NCI-H1092 treated with DMSO at 0.1 percent for 48 hours (cell line): ENCODE results near the gene KLC4.
"Not testable (repeated sequence)": the region's sequence is repeated elsewhere in the genome, so short reads cannot be mapped to it uniquely, and the experiment has no call there.

Experiments
- DNase-seq: peaks from one replicate; lab custom pipeline; 2025; lab: John Stamatoyannopoulos, UW

The KLC4 gene

GRCh38 chr6:43070028-43070632 lies 10.7 kb downstream of the KLC4 start:
- peak; percentile 55 for DNase-seq

- DNase-seq = no peak
These were observed 15.6 kb downstream of the KLC4 start for GRCh38 chr6:43074847-43075669.

GRCh38 chr6:43075670-43076463 lies 16.4 kb downstream of the KLC4 start, which contains the start of gene PTK7:
Gene PTK7, plus strand, starts transcription at chr6:43076314. Its CDS starts 175 bp downstream, at chr6:43076489.
- peak; percentile 86 for DNase-seq

GRCh38 chr6:43076464-43077332 lies 17.3 kb downstream of the KLC4 start:
- peak; percentile 70 for DNase-seq

DNA sequence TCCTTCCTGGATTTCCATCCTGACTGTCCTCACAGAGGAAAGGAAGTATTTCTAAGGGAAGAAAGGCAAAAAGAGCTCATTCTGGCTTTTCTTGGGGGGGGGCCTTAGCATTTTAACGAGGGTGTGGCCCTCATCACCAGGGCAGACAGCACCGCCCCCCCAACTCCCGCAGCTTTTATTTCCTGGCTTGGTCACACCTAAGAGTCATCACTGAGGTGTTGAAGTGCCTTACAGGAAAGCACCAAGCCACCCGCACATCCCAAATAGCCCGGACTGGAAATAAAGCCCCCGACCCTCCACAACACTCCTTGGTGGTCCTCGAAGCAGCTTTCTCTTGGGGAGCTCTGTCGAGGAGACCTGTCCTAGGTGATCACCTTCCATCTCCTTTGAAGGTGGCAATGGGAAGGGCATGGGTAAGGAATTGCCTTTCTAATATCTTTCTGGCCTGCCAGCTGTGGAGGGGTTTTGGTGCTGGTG lies 17.9 kb downstream of the KLC4 start:
- DNase-seq = no peak

DNA sequence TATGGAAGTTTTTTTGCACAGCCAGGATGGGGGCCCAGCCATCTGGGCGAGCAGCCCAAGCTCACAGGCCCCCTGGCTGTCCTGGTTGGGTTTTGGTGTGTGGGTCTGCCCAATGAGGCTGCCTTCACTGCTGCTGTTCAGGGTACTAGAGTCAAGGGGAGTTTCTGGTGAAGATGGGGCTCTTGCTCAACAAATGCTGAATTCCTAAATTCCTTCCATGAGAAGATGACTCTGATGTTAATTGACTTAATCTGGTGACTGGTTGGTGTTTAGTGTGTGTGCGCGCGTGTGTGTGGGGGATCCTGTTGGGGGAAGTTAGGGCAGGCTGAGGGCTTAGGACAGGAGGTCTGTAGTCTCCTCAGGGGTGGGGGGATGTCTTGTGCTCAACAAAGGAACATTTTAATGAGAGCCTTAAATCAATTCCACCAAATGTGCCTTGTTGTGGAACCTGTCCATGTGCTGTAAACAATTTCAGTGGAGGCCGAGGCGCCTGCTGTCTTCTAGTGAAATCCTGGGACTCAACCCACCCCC lies 18.6 kb downstream of the KLC4 start:
- no peak for DNase-seq

DNA sequence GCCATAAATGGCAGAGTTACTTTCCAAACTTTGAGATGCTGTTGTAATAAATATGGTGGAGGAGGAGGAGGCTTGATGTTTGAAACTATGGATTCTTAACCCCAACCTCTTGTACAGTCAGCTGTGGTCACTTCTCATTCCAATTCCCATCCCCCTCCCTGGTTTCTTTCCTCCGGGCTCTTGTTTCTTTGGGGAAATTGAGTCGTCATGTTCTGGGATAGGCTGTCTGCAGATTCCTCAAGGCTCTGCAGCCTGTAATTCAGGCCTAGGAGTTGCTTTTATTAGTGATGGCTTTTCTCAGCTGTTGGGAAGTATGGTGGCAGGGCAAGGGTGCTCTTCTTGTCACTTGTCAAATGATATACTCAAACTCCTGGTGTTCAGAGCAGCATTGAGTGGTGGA lies 19.3 kb downstream of the KLC4 start:
- no peak for DNase-seq

DNA sequence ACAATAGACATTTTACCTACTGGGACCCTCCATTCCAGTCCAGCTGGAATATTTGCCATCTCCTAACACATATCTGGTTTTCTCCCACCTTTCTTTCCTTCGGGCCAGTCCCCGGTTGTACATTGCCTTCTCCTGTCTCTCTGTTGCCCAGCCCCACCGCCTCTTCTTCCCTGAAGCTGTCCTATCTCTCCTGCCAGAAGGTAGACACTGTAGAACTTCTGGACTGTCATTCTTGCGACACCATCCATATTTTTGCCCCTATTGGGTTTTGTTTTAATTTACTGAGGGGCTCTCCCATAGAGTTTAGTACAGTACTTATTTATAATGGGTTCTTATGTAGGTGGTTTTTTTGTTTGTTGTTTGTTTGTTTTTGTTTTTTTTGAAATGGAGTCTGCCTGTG lies 21.6 kb downstream of the KLC4 start:
- no peak for DNase-seq

DNA sequence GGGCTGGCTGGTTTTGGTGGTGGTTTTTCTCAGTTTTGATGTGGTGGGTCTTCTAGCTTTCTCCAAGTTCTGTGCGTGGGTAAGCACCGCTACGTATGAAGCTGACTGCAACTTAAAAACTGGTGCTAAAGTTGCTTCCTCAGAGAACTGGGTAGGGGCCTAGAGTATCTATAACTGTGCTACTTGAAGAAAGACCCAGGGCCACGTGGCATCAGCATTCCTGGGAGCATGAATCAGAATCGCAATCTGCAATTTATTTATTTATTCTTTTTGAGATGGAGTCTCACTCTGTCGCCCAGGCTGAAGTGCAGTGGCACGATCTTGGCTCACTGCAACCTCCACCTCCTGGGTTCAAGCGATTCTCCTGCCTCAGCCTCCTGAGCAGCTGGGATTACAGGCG lies 22.5 kb downstream of the KLC4 start:
- not testable (repeated sequence) for DNase-seq

- DNase-seq = no peak
These were observed 23.6 kb downstream of the KLC4 start for GRCh38 chr6:43082806-43083655.

DNA sequence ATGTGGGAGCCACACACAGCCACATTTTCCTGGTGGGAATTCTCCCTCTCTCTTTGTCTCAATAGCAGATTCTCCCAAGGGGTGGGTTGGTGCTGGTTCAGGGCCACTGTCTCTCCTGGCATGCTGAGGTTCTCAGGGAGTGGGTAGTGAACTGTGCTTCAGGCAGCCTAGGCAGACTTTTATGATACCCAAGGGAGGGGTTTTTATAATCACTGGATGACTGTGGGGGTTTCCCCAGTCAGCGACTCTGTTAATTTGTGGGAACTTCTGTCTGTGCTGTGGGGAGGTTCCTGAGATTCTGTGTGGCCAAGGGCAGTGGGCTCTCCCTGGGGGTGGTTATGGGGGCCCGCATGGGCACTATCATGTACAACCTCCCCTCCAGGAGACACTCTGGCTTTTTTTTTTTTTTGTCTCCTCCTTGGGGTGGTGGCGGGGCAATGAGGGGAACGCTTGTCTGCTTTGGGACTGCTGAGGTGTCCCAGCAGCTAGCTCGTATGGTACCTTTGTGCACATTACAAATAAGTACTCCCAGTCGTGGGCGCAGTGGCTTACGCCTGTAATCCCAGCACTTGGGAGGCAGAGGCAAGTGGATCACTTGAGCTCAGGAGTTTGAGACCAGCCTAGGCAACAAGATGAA lies 26.7 kb downstream of the KLC4 start:
- no peak for DNase-seq

DNA sequence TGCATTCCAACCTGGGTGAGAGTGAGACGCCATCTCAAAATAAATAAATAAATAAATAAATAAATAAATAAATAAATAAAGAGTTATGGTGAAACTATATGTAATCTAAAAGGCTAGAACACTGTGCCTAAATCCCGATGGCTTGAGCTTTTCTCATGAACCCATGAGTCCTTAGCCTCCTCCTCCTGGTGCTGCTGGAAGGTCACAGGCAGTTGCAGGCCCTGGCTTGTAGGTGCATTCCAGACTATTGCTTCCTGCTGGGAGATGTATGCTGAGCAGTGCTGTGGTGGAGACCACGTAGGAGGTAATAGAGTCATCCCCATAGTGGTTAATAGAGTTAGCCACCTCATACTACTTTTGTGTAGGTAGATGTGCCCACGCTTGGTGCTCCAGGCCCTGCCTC lies 29.2 kb downstream of the KLC4 start:
- DNase-seq = no peak

DNA sequence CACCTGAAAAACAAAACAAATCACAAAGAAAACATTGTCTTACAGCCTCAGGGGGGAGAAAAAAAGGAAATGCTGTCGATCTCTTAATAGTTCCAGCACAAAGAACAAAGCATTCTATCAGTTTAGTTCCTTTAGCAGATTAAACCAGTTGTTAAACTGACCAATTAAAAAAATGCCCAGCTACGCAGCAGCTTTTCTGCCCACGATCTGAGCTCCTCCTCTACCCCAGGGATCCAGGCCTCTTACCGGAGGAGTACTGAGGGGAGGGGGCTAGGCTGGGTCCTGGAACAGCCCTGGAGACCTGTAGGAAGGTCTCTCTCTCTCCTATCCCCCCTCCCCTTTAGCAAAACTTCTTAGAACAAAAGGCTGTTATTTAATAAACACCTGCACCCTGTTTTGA lies 30.0 kb downstream of the KLC4 start:
- no peak for DNase-seq

- no peak for DNase-seq
These were observed 30.6 kb downstream of the KLC4 start for GRCh38 chr6:43089874-43090558.

DNA sequence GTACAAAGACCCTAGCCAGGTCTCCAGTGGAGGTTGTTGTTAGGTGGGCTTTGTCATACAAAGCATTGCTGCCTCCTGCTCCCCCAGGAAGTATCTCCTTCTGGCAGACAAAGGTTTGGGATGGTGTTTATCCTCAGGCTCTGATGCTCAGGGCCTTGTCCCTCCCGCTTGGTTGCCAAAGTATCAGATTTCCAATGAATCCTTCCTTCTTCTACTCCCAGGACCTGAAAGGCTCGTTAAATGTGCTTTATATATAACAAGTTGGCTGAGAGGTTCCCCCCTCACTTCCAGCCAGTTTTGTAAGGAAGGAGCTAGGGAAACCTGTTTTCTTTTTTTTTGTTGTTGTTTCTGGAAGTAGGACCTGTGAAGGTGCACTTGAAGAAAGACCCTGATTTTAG lies 31.1 kb downstream of the KLC4 start:
- peak; percentile 15 for DNase-seq

- no peak for DNase-seq
These were observed 31.6 kb downstream of the KLC4 start for GRCh38 chr6:43091020-43091419.

GRCh38 chr6:43091436-43091991 lies 32.1 kb downstream of the KLC4 start:
- no peak for DNase-seq

- no peak for DNase-seq
These were observed 33.2 kb downstream of the KLC4 start for GRCh38 chr6:43092635-43093034.
